ENCODE measurements around the gene GALNT7.

GALNT7 gene

DNA sequence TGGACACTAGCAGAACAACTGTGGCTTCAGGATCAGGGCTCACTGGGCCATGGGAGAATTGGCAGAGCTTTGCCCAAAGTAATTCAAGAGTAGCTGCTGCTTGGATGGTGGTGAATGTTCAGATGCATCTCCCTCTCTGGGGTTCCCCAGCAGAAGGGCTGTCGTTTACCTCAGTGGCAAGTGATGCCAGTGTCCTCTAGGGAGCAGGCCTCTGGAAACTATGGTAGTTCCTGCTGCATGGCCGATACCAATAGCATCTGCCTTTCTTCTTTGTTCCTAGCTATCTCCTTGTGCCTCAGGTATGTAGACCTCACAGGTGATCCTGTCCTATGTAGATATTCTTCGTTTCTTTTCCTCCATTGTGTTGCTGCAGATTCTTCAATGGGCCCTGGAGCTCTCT lies 139.2 kb downstream of the GALNT7 start:
- ChIA-PET POLR2A (ENCODE audit: low non-redundant PET) (no interaction called here), CTCF (interaction anchor here (0.6 kb wide), 1 partner anchor 98 kb away, joined by 3 read pairs; no protein-coding TSS in a partner anchor)
- TF ChIP-seq, protein P1, sequence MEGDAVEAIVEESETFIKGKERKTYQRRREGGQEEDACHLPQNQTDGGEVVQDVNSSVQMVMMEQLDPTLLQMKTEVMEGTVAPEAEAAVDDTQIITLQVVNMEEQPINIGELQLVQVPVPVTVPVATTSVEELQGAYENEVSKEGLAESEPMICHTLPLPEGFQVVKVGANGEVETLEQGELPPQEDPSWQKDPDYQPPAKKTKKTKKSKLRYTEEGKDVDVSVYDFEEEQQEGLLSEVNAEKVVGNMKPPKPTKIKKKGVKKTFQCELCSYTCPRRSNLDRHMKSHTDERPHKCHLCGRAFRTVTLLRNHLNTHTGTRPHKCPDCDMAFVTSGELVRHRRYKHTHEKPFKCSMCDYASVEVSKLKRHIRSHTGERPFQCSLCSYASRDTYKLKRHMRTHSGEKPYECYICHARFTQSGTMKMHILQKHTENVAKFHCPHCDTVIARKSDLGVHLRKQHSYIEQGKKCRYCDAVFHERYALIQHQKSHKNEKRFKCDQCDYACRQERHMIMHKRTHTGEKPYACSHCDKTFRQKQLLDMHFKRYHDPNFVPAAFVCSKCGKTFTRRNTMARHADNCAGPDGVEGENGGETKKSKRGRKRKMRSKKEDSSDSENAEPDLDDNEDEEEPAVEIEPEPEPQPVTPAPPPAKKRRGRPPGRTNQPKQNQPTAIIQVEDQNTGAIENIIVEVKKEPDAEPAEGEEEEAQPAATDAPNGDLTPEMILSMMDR (conservative IDR thresholded peaks at IDR 0.05; ENCODE audit: low read depth): no peak
- H3K27ac ChIP-seq: no peak overlapping the region
- DNase-seq (ENCODE audit: low spot score): no peak

DNA sequence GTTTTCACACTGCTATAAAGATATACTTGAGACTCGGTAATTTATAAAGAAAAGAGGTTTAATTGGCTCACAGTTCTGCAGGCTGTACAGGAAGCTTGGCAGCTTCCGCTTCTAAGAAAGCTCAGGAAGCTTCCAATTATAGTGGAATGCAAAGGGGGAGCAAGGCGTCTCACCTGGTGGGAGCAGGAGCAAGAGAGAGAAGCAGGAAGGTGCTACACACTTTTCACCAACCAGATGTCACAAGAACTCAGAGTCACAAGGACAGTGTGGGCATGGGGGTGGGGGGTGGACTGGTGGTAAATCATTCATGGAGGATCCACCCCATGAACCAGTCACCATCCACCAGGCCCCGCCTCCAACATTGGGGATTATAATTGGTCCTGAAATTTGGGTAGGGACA lies 142.8 kb downstream of the GALNT7 start:
- H3K27ac ChIP-seq: no peak overlapping the region
- DNase-seq (ENCODE audit: low spot score): no peak
- POLR2A ChIA-PET (ENCODE audit: low non-redundant PET): no interaction called here
- CTCF ChIA-PET: no interaction called here
- TF ChIP-seq, protein P1 (conservative IDR thresholded peaks at IDR 0.05; ENCODE audit: low read depth): no peak

DNA sequence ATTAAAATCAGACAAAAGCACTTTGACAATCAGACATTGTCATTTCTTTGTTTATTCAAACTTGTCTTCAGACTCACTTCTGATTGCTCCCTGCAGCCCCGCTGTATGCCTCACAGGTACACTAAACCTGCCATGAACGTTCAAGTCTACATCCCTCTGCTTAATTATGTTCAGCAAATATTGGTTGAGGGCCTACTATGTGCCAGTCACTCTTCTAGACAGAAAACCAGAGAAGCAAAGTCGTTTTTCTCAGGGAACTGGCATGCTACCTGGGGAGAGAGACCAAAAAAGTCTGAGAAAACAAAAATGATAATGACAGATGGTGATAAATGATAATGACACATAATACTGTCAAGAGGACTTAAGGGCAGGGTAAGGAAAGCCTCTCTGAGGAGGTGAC lies 146.1 kb downstream of the GALNT7 start:
- no peak for DNase-seq (ENCODE audit: low spot score)
- TF ChIP-seq, protein P1 (conservative IDR thresholded peaks at IDR 0.05; ENCODE audit: low read depth): no peak
- ChIA-PET CTCF (interaction anchor here (0.6 kb wide), 2 partner anchors 53 to 68 kb away, joined by 3 read pairs; no protein-coding TSS in a partner anchor), POLR2A (ENCODE audit: low non-redundant PET) (no interaction called here)
- no peak overlapping the region for H3K27ac ChIP-seq

DNA sequence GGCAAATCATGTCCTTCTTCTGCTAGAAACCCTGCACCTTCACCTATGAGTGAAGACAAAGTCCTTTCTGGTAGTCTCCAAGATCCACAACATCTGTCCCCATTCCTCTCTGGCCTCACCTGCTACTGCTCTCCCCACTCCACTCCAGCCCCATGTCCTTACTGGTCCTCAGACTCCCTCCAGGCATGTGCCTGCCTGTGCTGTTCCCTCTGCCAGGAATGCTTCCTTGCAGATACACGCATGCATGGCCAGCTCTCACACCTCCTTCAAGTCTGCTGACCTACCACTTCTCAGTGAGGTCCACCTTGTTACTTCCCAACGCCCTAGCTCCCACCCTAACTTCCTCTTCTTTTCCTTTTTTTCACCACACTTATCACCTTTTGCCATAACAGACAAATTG lies 147.4 kb downstream of the GALNT7 start:
- DNase-seq (ENCODE audit: low spot score): no peak
- TF ChIP-seq, protein P1 (conservative IDR thresholded peaks at IDR 0.05; ENCODE audit: low read depth): no peak
- POLR2A ChIA-PET (ENCODE audit: low non-redundant PET): no interaction called here
- CTCF ChIA-PET: no interaction called here
- H3K27ac ChIP-seq: no peak overlapping the region

DNA sequence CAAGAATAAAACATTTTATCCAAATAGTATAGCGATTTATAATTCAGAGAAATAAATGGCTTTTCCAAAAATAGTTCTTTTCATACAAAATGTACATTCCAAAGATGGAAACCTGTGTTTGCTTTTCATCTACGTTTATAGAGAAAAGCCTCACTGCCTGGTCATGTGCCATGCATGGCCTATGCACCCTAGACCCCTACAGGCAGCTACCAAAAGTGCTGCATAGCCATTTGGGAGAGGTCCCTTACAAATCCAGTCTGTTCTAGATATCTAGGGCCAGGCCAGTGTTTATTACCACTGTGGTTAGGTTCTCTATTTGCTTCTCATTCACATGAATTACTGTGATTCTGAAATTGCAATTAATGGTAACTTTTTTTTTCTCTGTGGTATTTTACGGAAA lies 148.4 kb downstream of the GALNT7 start:
- H3K27ac ChIP-seq: no peak overlapping the region
- TF ChIP-seq, protein P1 (conservative IDR thresholded peaks at IDR 0.05; ENCODE audit: low read depth): no peak
- no peak for DNase-seq (ENCODE audit: low spot score)
- ChIA-PET CTCF (no interaction called here), POLR2A (ENCODE audit: low non-redundant PET) (no interaction called here)

DNA sequence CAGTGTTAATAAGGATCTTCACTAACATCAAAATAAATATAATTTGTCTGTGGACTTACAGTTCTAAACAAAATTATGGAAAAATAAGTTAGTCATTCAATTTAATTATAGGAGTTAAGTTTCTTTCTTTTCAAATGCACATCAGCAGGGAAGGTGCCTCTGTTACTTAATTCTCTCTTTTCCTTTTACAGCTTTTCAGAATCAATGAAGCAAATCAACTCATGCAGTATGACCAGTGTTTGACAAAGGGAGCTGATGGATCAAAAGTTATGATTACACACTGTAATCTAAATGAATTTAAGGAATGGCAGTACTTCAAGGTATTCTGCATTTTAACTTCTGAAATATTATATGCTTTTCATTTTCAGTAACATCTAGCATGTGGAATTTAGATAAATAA lies 149.6 kb downstream of the GALNT7 start:
- ChIA-PET CTCF (interaction anchor here (0.6 to 1.2 kb wide), 4 partner anchors 17 to 176 kb away, joined by 3 to 4 read pairs (median 4); partner anchors contain the start of gene GALNT7), POLR2A (ENCODE audit: low non-redundant PET) (interaction anchor here (0.5 kb wide), 1 partner anchor 913 kb away, joined by 3 read pairs; no protein-coding TSS in a partner anchor)
- no peak overlapping the region for H3K27ac ChIP-seq
- DNase-seq (ENCODE audit: low spot score): no peak
- TF ChIP-seq, protein P1 (conservative IDR thresholded peaks at IDR 0.05; ENCODE audit: low read depth): no peak

Data from RWPE1 (cell line).